Neural progenitor cell (in vitro differentiated cells): Measurements from ENCODE around the gene MYPN. TPM values are rescaled to one million over a fixed set of nuclear protein-coding genes. Genes with fewer than 3 reads are reported as not detected.

Source experiments
- DNase-seq: peaks from one replicate; pipeline ENCODE4 v3.0.0-alpha.2; 2016; ENCODE audit warnings: low spot score
- H2AFZ ChIP-seq: fragments of 200-600 bp; sonication (generic); replicated peaks from 2 replicates; pipeline ENCODE4 v1.6.1; 2016; ENCODE audit warnings: antibody characterized with exemption
- H3F3A ChIP-seq: fragments of 200-600 bp; sonication (generic); 2 replicates; pipeline ENCODE4 v1.6.1; 2016; ENCODE audit warnings: antibody characterized with exemption, low read depth
- H3K27ac ChIP-seq: fragments of 200-600 bp; sonication (generic); 2 replicates; pipeline ENCODE4 v1.5.1; 2016; ENCODE audit warnings: mild to moderate bottlenecking
- H3K27me3 ChIP-seq: fragments of 200-600 bp; sonication (generic); 2 replicates; pipeline ENCODE4 v1.6.1; 2016; ENCODE audit warnings: mild to moderate bottlenecking, moderate library complexity
- H3K36me3 ChIP-seq: fragments of 200-600 bp; sonication (generic); 2 replicates; pipeline ENCODE4 v1.5.1; 2016
- H3K4me1 ChIP-seq: fragments of 200-600 bp; sonication (generic); 2 replicates; pipeline ENCODE4 v1.6.1; 2016; ENCODE audit warnings: mixed run types
- H3K4me2 ChIP-seq: fragments of 200-600 bp; sonication (generic); 2 replicates; pipeline ENCODE4 v1.6.1; 2016
- H3K4me3 ChIP-seq: fragments of 200-600 bp; sonication (generic); 2 replicates; pipeline ENCODE4 v1.5.1; 2016
- H3K79me2 ChIP-seq: fragments of 200-600 bp; sonication (generic); 2 replicates; pipeline ENCODE4 v1.6.1; 2016; ENCODE audit warnings: low read depth
- H3K9ac ChIP-seq: fragments of 200-600 bp; sonication (generic); 2 replicates; pipeline ENCODE4 v1.6.1; 2016
- H3K9me3 ChIP-seq: fragments of 200-600 bp; sonication (generic); 2 replicates; pipeline ENCODE4 v1.5.1; 2016; ENCODE audit warnings: low read depth
- H4K20me1 ChIP-seq: fragments of 200-600 bp; sonication (generic); 2 replicates; pipeline ENCODE4 v1.6.1; 2016; ENCODE audit warnings: low read depth
- H3K27ac Mint-ChIP-seq: 3 replicates; pipeline ENCODE4 v1.8.0; 2021; ENCODE audit warnings: mixed read lengths
- H3K27me3 Mint-ChIP-seq: 2 replicates; pipeline ENCODE4 v1.8.0; 2022; ENCODE audit warnings: low read depth, mild to moderate bottlenecking, inconsistent platforms, moderate library complexity, mixed read lengths; ENCODE audit not compliant: insufficient read depth
- H3K36me3 Mint-ChIP-seq: 3 replicates; pipeline ENCODE4 v1.8.0; 2021; ENCODE audit warnings: mixed read lengths
- H3K4me1 Mint-ChIP-seq: 3 replicates; pipeline ENCODE4 v1.8.0; 2021; ENCODE audit warnings: mixed read lengths
- H3K4me3 Mint-ChIP-seq: 3 replicates; pipeline ENCODE4 v1.8.0; 2021; ENCODE audit warnings: mild to moderate bottlenecking, moderate library complexity, mixed read lengths
- H3K9me3 Mint-ChIP-seq: 3 replicates; pipeline ENCODE4 v1.8.0; 2020; ENCODE audit warnings: mixed read lengths
- EZH2 ChIP-seq: fragments of 200-600 bp; sonication (generic); IDR thresholded peaks from 2 replicates; pipeline ENCODE4 v1.6.1; 2017; ENCODE audit warnings: antibody characterized with exemption, mild to moderate bottlenecking, moderate library complexity
- EZH2phosphoT487 ChIP-seq: fragments of 200-600 bp; sonication (generic); IDR thresholded peaks from 2 replicates; pipeline ENCODE4 v1.6.1; 2017; ENCODE audit warnings: antibody characterized with exemption
- total RNA-seq: library from RNA; depleted of rRNA; stranded (reverse); fragments of >200 nt; gene quantifications from 2 replicates; pipeline ENCODE4 v1.2.3, GENCODE V29; 2015; ENCODE audit warnings: low replicate concordance
- TF ChIP-seq, protein P1 (sequence below): fragments of 200-600 bp; sonication (generic); IDR thresholded peaks from 2 replicates; pipeline ENCODE4 v1.5.1; 2017; ENCODE audit warnings: antibody characterized with exemption, mild to moderate bottlenecking

The MYPN gene
- total RNA-seq, 1 donor from 2014 or later, result not detected

DNA sequence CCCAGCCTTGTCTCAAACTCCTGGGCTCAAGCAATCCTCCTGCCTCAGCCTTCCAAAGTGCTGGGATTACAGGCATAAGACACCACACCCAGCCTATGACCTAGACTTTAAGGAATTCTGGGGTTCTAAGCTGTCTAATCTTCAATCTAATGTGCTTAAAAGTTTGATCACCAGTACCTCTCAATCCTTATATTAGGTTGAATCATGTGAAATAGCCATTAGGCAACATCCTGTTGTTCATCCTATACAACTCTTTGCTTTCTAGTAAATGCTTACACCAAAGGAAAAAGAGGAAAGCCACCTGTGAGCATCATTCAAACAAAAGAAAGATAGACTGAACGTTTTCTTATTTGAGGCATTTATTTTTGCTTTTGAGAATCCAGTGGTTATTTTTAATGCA is 66.7 kb downstream of the MYPN start:
- DNase-seq, result no peak
- H3K4me3 Mint-ChIP-seq, result no peak overlapping the region
- Histone ChIP-seq H3K79me2 (no peaks in the 10 kb centered on the region), H3K27me3 (no peaks in the 10 kb centered on the region), H2AFZ (no peak overlapping the region), H3F3A (no peaks in the 10 kb centered on the region), H4K20me1 (no peaks in the 10 kb centered on the region), H3K4me1 (no peaks in the 10 kb centered on the region), H3K36me3 (no peaks in the 10 kb centered on the region), H3K4me3 (no peak overlapping the region), H3K27ac (no peak overlapping the region), H3K9ac (no peak overlapping the region), H3K9me3 (no peaks in the 10 kb centered on the region), H3K4me2 (no peak overlapping the region)
- H3K36me3 Mint-ChIP-seq, result no peaks in the 10 kb centered on the region
- no peaks in the 10 kb centered on the region for H3K9me3 Mint-ChIP-seq
- peaks cover 5% of the 10 kb centered on the region for H3K4me1 Mint-ChIP-seq
- H3K27ac Mint-ChIP-seq, result no peak overlapping the region
- TF ChIP-seq EZH2phosphoT487, result no peak
- no peak for TF ChIP-seq EZH2
- TF ChIP-seq, protein P1, sequence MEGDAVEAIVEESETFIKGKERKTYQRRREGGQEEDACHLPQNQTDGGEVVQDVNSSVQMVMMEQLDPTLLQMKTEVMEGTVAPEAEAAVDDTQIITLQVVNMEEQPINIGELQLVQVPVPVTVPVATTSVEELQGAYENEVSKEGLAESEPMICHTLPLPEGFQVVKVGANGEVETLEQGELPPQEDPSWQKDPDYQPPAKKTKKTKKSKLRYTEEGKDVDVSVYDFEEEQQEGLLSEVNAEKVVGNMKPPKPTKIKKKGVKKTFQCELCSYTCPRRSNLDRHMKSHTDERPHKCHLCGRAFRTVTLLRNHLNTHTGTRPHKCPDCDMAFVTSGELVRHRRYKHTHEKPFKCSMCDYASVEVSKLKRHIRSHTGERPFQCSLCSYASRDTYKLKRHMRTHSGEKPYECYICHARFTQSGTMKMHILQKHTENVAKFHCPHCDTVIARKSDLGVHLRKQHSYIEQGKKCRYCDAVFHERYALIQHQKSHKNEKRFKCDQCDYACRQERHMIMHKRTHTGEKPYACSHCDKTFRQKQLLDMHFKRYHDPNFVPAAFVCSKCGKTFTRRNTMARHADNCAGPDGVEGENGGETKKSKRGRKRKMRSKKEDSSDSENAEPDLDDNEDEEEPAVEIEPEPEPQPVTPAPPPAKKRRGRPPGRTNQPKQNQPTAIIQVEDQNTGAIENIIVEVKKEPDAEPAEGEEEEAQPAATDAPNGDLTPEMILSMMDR, result no peak
- H3K27me3 Mint-ChIP-seq, result peaks cover 2% of the 10 kb centered on the region

DNA sequence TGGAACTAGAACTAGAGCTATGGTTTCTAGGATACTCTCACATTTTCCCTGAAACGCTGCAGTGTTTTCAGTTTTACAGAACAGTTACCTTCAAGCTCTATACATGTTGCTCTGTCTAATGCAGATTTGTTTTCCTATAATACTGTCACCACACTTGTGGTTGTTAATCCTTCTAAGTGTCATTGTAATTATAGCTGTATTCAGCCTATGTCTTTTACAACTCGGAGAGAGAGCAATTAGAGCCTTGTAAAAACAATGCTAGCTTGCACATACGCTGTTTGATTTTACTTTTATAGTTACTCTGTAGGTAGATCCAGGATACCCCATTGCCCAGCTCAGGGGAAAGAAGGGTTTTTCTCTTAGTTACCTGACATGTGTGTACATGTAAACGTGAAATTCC is 67.5 kb downstream of the MYPN start:
- no peak overlapping the region for H2AFZ ChIP-seq
- Mint-ChIP-seq H3K9me3 (no peaks in the 10 kb centered on the region), H3K4me3 (no peak overlapping the region), H3K4me1 (peaks cover 5% of the 10 kb centered on the region), H3K27ac (no peak overlapping the region), H3K36me3 (no peaks in the 10 kb centered on the region), H3K27me3 (peaks cover 2% of the 10 kb centered on the region)
- no peak for DNase-seq
- H4K20me1 ChIP-seq, result no peaks in the 10 kb centered on the region
- H3F3A ChIP-seq, result no peaks in the 10 kb centered on the region
- no peak overlapping the region for H3K4me3 ChIP-seq
- TF ChIP-seq, protein P1, result no peak
- TF ChIP-seq EZH2, result no peak
- no peak for TF ChIP-seq EZH2phosphoT487
- H3K9ac ChIP-seq, result no peak overlapping the region
- H3K36me3 ChIP-seq, result no peaks in the 10 kb centered on the region
- H3K4me1 ChIP-seq, result no peaks in the 10 kb centered on the region
- H3K27ac ChIP-seq, result no peak overlapping the region
- no peaks in the 10 kb centered on the region for H3K9me3 ChIP-seq
- no peaks in the 10 kb centered on the region for H3K79me2 ChIP-seq
- no peaks in the 10 kb centered on the region for H3K27me3 ChIP-seq
- H3K4me2 ChIP-seq, result no peak overlapping the region

GRCh38 chr10:68178592-68178991 is 69.3 kb downstream of the MYPN start:
- Histone ChIP-seq H3K9ac (no peak overlapping the region), H4K20me1 (no peaks in the 10 kb centered on the region), H3K4me2 (no peak overlapping the region), H3K4me3 (no peak overlapping the region), H3F3A (no peaks in the 10 kb centered on the region), H3K9me3 (no peaks in the 10 kb centered on the region), H3K4me1 (no peaks in the 10 kb centered on the region), H3K27ac (no peak overlapping the region), H3K36me3 (no peaks in the 10 kb centered on the region), H2AFZ (no peak overlapping the region), H3K27me3 (no peaks in the 10 kb centered on the region), H3K79me2 (no peaks in the 10 kb centered on the region)
- Mint-ChIP-seq H3K27me3 (peaks cover 2% of the 10 kb centered on the region), H3K4me3 (no peak overlapping the region), H3K36me3 (no peaks in the 10 kb centered on the region), H3K4me1 (peaks cover 5% of the 10 kb centered on the region), H3K27ac (no peak overlapping the region), H3K9me3 (no peaks in the 10 kb centered on the region)
- TF ChIP-seq EZH2phosphoT487 (no peak), EZH2 (no peak)
- TF ChIP-seq, protein P1, result no peak
- no peak for DNase-seq
